Ishikawa (cell line): ENCODE measurements around the gene SPAG5.
A peak's percentile ranks its signal among the peaks of the same experiment; 100 is the strongest.

Experiments
- CEBPB ChIP-seq: IDR thresholded peaks from 2 replicates; pipeline ENCODE4 v1.6.1; 2012
- NFIC ChIP-seq: IDR thresholded peaks from 2 replicates; pipeline ENCODE4 v1.6.1; 2012
- RAD21 ChIP-seq: IDR thresholded peaks from 2 replicates; pipeline ENCODE4 v1.6.1; 2012; ENCODE audit warnings: low read depth
- REST ChIP-seq: IDR thresholded peaks from 2 replicates; pipeline ENCODE4 v1.6.1; 2012; ENCODE audit warnings: low read depth, mild to moderate bottlenecking
- TAF1 ChIP-seq: IDR thresholded peaks from 2 replicates; pipeline ENCODE4 v1.6.1; 2012; ENCODE audit warnings: low read depth, mild to moderate bottlenecking
- YY1 ChIP-seq: IDR thresholded peaks from 2 replicates; pipeline ENCODE4 v1.6.1; 2012; ENCODE audit warnings: low read depth
- TF ChIP-seq, protein P1 (sequence below): IDR thresholded peaks from 2 replicates; pipeline ENCODE4 v1.6.1; 2012

- no peak for TF ChIP-seq CEBPB
- TF ChIP-seq, protein P1, sequence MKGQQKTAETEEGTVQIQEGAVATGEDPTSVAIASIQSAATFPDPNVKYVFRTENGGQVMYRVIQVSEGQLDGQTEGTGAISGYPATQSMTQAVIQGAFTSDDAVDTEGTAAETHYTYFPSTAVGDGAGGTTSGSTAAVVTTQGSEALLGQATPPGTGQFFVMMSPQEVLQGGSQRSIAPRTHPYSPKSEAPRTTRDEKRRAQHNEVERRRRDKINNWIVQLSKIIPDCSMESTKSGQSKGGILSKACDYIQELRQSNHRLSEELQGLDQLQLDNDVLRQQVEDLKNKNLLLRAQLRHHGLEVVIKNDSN: no peak
- peak; percentile 51 for TF ChIP-seq RAD21
- no peak for TF ChIP-seq TAF1
- no peak for TF ChIP-seq REST
- TF ChIP-seq NFIC: no peak
- no peak for TF ChIP-seq YY1
These were observed 51.0 kb downstream of the SPAG5 start for GRCh38 chr17:28547623-28548416.
